ENCODE data around the gene ELP5.

Gene ELP5

GRCh38 chr17:7211491-7212273 lies 40.3 kb upstream of the ELP5 start:
- Histone ChIP-seq H4K20me1 (ENCODE audit: insufficient read depth, low read length) (no peaks in the 10 kb centered on the region), H3K9ac (ENCODE audit: low read length) (no peak overlapping the region), H3K27me3 (ENCODE audit: low read depth, low read length) (no peaks in the 10 kb centered on the region), H3K79me2 (ENCODE audit: low read length) (no peaks in the 10 kb centered on the region), H3K4me1 (ENCODE audit: low read length) (peaks cover 19% of the 10 kb centered on the region), H2AFZ (ENCODE audit: low read depth, low read length) (no peak overlapping the region), H3K4me2 (ENCODE audit: low read length) (no peak overlapping the region), H3K4me3 (ENCODE audit: low read length) (no peak overlapping the region), H3K36me3 (replicated peaks; ENCODE audit: low read depth, low read length) (no peaks in the 10 kb centered on the region), H3K27ac (ENCODE audit: low read length) (no peak overlapping the region), H3K9me3 (ENCODE audit: insufficient read depth, low read length) (no peaks in the 10 kb centered on the region)
- TF ChIP-seq EZH2phosphoT487 (IDR thresholded peaks at IDR 0.05; ENCODE audit: low read depth), result no peak
- no peak for TF ChIP-seq CTCF (IDR thresholded peaks at IDR 0.05; ENCODE audit: low read depth, low read length)

DNA sequence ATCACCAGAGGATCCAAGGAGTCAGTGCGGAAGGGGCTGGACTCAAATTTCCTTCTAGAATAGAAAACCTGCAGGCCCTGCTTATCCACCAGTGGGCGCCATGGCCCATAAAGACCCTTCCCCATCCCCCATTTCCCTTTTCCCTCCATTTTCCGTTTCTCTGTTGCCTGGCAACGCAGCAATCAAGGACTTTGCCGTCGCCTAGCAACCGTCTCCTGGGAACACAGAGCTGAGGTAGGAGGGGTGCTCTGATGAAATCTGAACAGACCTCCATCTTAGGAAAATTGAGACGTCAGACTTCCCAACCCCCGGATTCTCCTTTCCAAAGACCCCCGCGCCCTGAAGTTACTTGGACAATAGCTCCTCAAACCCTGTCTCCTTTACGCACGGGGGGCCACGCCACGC lies 38.1 kb upstream of the ELP5 start:
- Histone ChIP-seq H4K20me1 (ENCODE audit: insufficient read depth, low read length) (no peaks in the 10 kb centered on the region), H3K4me3 (ENCODE audit: low read length) (peak overlapping the region; percentile 81), H3K9ac (ENCODE audit: low read length) (peak overlapping the region; percentile 54; the same call in 1 of the 2 replicates), H3K4me2 (ENCODE audit: low read length) (peak overlapping the region; percentile 86), H3K36me3 (replicated peaks; ENCODE audit: low read depth, low read length) (no peaks in the 10 kb centered on the region), H3K27ac (ENCODE audit: low read length) (no peak overlapping the region), H3K4me1 (ENCODE audit: low read length) (peaks cover 33% of the 10 kb centered on the region), H3K9me3 (ENCODE audit: insufficient read depth, low read length) (no peaks in the 10 kb centered on the region), H3K79me2 (ENCODE audit: low read length) (no peaks in the 10 kb centered on the region), H3K27me3 (ENCODE audit: low read depth, low read length) (no peaks in the 10 kb centered on the region), H2AFZ (ENCODE audit: low read depth, low read length) (no peak overlapping the region)
- TF ChIP-seq EZH2phosphoT487 (IDR thresholded peaks at IDR 0.05; ENCODE audit: low read depth), result no peak
- TF ChIP-seq CTCF (IDR thresholded peaks at IDR 0.05; ENCODE audit: low read depth, low read length), result peak; percentile 42

- Histone ChIP-seq H3K36me3 (replicated peaks; ENCODE audit: low read depth, low read length) (no peaks in the 10 kb centered on the region), H3K27me3 (ENCODE audit: low read depth, low read length) (no peaks in the 10 kb centered on the region), H3K4me1 (ENCODE audit: low read length) (peaks cover 40% of the 10 kb centered on the region), H3K27ac (ENCODE audit: low read length) (peak overlapping the region; percentile 33), H3K4me3 (ENCODE audit: low read length) (peak overlapping the region; percentile 81), H3K9me3 (ENCODE audit: insufficient read depth, low read length) (no peaks in the 10 kb centered on the region), H4K20me1 (ENCODE audit: insufficient read depth, low read length) (no peaks in the 10 kb centered on the region), H2AFZ (ENCODE audit: low read depth, low read length) (no peak overlapping the region), H3K4me2 (ENCODE audit: low read length) (peak overlapping the region; percentile 86), H3K79me2 (ENCODE audit: low read length) (no peaks in the 10 kb centered on the region), H3K9ac (ENCODE audit: low read length) (peak overlapping the region; percentile 54; the same call in 1 of the 2 replicates)
- no peak for TF ChIP-seq EZH2phosphoT487 (IDR thresholded peaks at IDR 0.05; ENCODE audit: low read depth)
- TF ChIP-seq CTCF (IDR thresholded peaks at IDR 0.05; ENCODE audit: low read depth, low read length), result peak; percentile 35; the same call in 1 of the 2 replicates
Observed at GRCh38 chr17:7214300-7215135, 37.5 kb upstream of the ELP5 start.

- H3K9ac ChIP-seq (ENCODE audit: low read length), result no peak overlapping the region
- H3K36me3 ChIP-seq (replicated peaks; ENCODE audit: low read depth, low read length), result no peaks in the 10 kb centered on the region
- no peaks in the 10 kb centered on the region for H3K27me3 ChIP-seq (ENCODE audit: low read depth, low read length)
- no peak for TF ChIP-seq EZH2phosphoT487 (IDR thresholded peaks at IDR 0.05; ENCODE audit: low read depth)
- TF ChIP-seq CTCF (IDR thresholded peaks at IDR 0.05; ENCODE audit: low read depth, low read length), result no peak
- H3K9me3 ChIP-seq (ENCODE audit: insufficient read depth, low read length), result no peaks in the 10 kb centered on the region
- H3K4me1 ChIP-seq (ENCODE audit: low read length), result peaks cover 40% of the 10 kb centered on the region
- no peak overlapping the region for H2AFZ ChIP-seq (ENCODE audit: low read depth, low read length)
- H3K79me2 ChIP-seq (ENCODE audit: low read length), result 0 out of 2 replicates have a peak, but pooled peaks cover under 1% of the 10 kb centered on the region
- peak overlapping the region; percentile 81 for H3K4me3 ChIP-seq (ENCODE audit: low read length)
- H3K4me2 ChIP-seq (ENCODE audit: low read length), result peak overlapping the region; percentile 86
- no peaks in the 10 kb centered on the region for H4K20me1 ChIP-seq (ENCODE audit: insufficient read depth, low read length)
- no peak overlapping the region for H3K27ac ChIP-seq (ENCODE audit: low read length)
Observed at GRCh38 chr17:7215136-7215638, 36.8 kb upstream of the ELP5 start.
